Right lobe of liver (tissue), 4 donors: ENCODE results near the gene LIMS1.
"Not testable (repeated sequence)": the region's sequence is repeated elsewhere in the genome, so short reads cannot be mapped to it uniquely, and the experiment has no call there.

Source experiments
- CTCF ChIP-seq, 4 donors: fragments of 200-600 bp in 3 of 4; fragments of 450-650 bp in 1 of 4; IDR thresholded peaks; one replicate each; pipeline versions ENCODE4 v1.5.1 to v1.8.0; 2016 to 2022; ENCODE audit warnings: antibody characterized with exemption in 4 of 4, mild to moderate bottlenecking in 2 of 4
- POLR2A ChIP-seq: fragments of 450-650 bp; IDR thresholded peaks from one replicate; pipeline ENCODE4 v1.6.1; 2017; ENCODE audit warnings: antibody characterized with exemption, mild to moderate bottlenecking
- donor health status: DM: no; HTN: no; CAD: no.
- donor health status: DM: no; HTN: no; CAD: no.
- donor health status: DM: no; HTN: yes; CAD: no.

GRCh38 chr2:108524688-108525087, 9.6 kb upstream of the LIMS1 start:
- TF ChIP-seq CTCF (IDR thresholded peaks at IDR 0.05); POLR2A: not testable (repeated sequence)
